H4 (cell line): Measurements from ENCODE around the gene EGLN2. TPM values are rescaled to one million over a fixed set of nuclear protein-coding genes. Genes with fewer than 3 reads are reported as not detected.
A peak's percentile ranks its signal among the peaks of the same experiment; 100 is the strongest.
"Not testable (repeated sequence)": the region's sequence is repeated elsewhere in the genome, so short reads cannot be mapped to it uniquely, and the experiment has no call there.

Experiments used
- DNase-seq: peaks from one replicate; pipeline ENCODE4 v3.0.0-alpha.2; 2015; ENCODE audit warnings: low spot score
- total RNA-seq: library from RNA; depleted of rRNA; stranded (reverse); fragments of >200 nt; shearing (Covaris generic); gene quantifications from 2 replicates; pipeline ENCODE4 v1.2.3, GENCODE V29; 2014; rRNA removed

Gene EGLN2
- total RNA-seq, result 25.7 and 30.5 TPM in 2 replicates

DNA sequence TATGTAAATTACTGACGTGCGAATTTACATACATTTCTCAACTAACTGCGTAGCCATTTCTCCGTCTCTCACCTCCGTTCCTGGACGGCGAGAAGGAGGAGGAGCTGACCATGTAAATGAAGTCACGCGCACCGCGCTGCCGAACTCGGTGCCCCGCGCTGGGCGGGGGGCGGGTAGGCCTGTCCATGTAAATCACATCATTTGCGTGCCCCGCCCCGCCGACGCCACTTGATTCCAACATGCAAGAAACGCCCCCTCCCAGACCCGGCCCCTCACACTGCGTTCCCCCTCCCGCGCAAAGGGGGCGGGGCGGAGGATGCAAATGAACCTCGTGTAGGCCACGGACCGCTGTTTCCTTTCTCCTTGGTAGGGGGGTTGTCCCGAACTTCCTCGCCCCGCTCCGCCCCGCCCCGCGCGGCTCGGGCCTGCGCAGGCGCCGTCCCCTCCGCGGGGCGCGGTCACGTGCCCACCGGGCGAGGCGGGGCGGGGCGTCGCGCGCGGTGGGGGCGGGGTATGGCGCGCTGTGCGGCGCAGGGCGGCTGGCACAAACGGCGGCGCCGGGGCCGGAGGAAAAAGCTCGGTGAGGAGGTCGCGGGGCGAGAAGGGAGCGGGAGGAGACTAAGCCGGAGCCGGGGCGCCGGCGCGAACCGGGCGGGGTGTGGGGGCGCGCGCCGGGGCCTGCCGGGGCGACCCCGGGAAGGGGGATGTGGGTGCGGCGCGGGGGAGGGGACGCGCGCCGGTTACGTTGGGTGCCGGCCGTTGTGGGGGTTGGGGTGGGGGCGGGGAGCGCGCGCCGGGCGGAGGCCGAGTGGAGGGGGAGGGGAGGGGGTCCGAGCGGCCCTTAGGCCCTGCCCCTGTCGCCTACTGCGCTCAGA lies at the start of gene EGLN2:
EGLN2 (plus strand) TSS at position 509 of the 875 bp plus-strand sequence. CDS start 1,382 bp downstream, outside the sequence.
- peak; percentile 98 for DNase-seq

DNA sequence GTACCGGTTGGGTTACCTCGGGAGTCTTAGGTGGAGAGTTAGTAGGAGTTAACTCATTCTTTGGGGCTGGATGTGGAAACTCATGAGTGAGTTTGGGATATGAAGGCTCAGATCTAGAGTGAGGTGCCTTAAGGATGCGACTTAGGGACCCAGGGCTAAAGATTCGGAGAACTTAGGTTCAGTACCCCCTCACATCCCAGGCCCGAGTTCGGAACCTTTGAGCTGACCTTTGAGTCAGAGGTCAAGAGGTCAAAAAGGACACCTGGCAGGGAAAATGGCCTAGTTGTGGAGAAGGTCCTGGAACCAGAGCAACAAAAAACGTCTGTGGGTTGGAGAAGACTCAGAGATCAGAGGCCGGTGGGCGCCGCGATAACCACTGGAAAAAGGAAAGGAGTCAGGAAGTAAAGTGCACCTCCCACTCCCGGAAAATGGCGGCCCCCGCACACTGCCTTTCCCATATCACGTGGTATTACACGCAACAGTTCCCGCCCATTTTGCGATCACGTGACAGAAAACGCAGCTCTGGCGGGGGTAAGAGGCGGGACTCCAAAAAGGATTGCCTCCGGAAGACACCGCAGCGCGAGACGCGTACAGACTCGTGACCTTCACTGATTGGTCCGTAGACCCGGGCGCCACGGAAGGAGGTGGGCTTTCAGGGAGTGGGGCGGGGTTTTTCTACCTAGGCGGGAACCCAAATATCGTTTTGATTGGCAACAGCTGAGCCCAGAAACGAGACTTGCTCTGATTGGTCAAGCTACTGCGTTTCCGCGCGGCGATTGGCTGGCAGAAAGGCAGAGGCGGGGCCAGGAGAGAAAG lies 48.7 kb upstream of the EGLN2 start, which contains the start of gene ACTMAP:
ACTMAP (minus strand) TSS at position 420 of the 816 bp plus-strand sequence. CDS start 674 bp downstream, outside the sequence.
- DNase-seq, result peak; percentile 99

DNA sequence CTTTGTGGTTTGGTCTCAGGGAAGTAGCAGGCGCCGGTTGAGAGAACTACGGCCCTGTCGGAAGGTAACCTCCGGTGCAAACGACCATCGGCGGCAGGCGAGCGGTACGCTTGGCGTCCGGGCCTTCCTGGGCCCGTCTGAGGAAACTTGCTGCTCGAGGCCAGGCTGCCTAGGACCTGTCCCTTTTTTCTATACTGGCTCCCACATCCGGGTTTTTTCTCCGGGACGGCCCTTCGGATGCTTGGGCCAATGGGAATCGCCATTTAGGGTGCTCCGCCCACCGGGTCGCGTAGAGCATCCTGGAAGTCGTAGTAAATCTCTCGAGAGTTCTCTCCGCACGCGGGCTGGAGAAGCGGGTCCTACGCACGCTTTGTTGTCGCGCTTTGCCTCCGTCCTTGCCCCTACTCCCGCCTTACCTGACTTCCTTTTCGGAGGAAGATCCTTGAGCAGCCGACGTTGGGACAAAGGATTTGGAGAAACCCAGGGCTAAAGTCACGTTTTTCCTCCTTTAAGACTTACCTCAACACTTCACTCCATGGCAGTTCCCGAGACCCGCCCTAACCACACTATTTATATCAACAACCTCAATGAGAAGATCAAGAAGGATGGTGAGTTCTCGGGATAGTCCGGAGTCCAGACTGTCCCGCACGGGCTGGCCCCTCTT lies 48.0 kb upstream of the EGLN2 start, which contains the start of gene SNRPA:
SNRPA (plus strand) TSS at position 330 of the 664 bp plus-strand sequence; CDS start at position 536, 206 bp downstream.
- DNase-seq, result peak; percentile 97

DNA sequence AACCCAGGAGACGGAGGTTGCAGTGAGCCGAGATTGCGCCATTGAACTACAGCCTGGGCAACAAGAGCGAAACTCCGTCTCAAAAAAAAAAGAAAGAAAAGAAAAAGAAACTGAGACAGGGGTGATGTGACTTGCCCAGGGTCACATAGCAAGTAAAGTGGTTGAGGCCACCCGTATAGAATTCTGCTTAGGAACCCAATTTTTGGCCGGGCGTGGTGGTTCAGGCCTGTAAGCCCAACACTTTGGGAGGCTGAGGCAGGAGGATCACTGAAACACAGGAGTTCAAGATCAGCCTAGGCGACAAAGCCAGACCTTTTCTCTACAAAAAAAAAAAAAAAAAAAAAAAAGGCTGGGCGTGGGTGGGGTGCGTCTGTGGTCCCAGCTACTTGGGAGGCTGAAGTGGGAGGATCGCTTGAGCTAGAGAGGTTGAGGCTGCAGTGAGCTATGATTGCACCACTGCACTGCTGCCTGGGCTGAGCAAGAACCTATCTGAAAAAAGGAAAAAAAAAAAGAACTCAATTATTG lies 46.7 kb upstream of the EGLN2 start:
- no peak for DNase-seq

DNA sequence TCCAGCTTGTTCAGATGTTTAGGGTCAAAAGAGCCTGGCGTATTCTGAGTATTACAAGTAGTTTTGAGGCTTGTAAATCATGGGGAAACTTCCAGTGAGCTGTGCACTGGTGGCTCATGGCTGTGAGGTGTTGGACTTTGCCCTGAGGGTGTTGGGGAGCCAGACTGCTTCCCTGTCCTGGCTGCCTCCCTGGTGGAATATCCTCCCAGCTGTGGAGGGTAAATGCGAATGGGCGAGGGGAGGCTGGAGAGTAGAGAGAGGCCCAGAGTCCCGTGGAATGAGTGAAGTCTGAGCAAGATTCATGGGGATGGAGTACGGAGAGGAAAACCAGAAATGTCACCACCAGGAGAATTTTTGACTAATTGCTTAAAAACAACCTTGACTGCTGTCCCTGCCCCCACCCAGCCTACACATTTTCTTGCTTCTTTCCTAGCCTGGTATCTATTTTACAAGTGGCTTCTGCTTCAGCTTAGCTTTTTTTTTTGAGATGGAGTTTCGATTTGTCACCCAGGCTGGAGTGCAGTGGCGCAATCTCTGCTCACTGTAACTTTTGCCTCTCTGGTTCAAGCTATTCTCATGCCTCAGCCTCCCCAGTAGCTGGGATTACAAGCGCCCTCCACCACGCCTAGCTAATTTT lies 44.3 kb upstream of the EGLN2 start:
- DNase-seq, result no peak

DNA sequence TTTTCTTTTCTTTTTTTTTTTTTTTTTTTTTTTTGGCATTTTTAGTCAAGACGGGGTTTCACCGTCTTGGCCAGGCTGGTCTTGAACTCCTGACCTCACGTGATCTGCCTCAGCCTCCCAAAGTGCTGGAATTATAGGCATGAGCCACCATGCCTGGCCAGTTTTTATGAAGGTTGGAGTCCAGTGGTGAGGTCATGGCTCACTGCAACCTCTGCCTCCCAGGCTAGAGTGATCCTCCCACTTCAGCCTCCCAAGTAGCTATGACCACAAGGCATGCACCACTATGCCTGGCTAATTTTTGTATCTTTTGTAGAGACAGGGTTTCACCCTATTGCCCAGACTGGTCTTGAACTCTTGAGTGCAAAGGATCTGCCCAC lies 43.8 kb upstream of the EGLN2 start:
- no peak for DNase-seq

DNA sequence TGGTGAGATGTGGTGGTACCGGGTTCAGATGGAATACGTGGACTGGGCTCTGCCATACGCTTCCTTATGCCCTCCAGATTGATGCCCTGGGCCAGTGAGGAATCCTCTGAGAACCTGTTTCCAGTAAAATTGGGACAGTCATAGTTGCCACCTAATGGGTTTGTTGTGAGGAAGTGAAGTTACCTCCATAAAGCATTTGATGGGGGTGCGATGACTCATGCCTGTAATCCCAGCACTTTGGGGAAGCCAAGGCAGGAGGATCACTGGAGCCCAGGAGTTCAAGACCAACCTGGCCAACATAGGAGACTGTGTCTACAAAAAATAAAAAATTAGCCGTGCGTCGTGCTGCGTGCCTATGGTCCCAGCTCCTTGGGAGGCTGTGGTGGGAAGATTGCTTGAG lies 43.2 kb upstream of the EGLN2 start:
- DNase-seq, result no peak

DNA sequence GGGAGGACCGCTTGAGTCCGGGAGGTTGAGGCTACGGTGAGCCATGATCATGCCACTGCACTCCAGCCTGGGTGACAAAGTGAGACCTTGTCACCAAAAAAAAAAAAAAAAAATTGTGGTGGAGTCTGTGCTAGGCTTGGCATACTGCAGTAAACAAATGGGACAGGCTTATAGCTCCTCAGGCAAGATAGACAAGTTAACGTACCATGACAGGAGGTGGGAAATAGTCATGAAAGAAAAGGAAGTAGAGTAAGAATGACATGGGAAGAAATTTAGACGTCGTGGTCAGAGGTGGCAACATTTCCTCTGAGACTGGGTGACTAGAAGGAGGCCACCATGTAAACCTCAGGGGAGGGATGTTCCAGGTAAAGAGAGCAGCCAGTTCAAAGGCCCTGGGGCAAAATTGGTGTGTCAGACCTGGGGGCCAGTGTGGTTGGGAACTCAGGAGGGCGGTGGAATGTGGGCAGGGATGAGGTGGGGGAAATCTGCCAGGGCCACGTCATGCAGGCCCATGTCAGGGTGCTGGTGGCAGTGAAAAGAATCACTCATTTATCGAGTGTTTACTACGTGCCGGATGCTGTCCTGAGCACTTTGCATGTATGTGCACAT lies 42.4 kb upstream of the EGLN2 start:
- no peak for DNase-seq

DNA sequence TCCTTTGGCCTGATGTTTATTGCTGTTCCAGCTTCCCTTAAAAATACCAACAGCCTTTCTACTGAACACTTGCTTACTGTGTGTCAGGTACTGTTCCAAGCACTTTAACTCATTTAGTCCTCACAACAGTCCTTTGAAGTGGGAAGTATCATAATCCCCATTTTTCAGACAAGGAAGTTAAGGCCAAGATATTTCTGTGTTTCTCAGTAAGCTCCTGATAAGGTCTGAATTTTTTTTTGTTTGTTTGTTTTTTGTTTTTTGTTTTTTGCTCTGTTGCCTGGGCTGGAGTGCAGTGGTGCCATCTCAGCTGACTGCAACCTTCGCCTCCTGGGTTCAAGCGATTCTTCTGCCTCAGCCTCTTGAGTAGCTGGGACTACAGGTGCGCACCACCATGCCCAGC lies 40.5 kb upstream of the EGLN2 start:
- no peak for DNase-seq

DNA sequence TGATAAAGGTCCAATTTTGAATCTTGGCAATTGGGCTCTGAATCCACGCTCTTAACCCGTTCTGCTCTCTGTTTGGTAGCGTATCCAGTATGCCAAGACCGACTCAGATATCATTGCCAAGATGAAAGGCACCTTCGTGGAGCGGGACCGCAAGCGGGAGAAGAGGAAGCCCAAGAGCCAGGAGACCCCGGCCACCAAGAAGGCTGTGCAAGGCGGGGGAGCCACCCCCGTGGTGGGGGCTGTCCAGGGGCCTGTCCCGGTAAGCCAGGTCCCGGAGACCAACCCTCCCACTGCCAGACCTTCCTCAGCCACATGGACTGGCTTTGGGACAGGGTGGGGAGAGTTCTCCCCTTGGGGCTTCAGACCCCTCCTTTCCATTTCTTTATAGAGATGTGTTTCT lies 39.6 kb upstream of the EGLN2 start:
- no peak for DNase-seq

DNA sequence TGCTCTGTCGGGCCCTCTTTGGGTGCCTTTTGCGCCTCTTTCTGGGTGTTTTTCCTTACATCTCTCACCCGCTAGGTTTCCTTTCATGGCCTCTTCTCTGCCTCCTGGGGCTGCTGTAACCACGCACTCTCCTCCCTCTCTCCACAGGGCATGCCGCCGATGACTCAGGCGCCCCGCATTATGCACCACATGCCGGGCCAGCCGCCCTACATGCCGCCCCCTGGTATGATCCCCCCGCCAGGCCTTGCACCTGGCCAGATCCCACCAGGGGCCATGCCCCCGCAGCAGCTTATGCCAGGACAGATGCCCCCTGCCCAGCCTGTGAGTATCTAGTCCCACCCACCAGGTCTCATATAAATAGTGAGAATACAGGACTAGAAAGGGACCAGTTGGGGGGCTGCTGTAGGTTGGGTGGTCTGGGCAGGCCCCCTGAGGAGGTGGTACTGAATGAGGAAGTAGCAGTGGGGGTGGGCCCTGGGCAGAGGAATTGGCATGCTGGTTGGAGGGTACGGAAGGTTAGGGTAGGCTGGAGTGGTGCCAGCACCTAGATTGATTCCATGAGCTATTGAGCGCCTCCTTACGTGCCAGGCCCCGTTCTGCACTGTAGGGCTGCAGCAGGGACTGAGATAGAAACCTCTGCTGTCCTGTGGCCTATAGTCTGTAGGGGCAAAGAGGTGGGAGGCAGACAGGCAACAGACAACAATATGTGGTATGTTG lies 36.1 kb upstream of the EGLN2 start:
- DNase-seq, result no peak

DNA sequence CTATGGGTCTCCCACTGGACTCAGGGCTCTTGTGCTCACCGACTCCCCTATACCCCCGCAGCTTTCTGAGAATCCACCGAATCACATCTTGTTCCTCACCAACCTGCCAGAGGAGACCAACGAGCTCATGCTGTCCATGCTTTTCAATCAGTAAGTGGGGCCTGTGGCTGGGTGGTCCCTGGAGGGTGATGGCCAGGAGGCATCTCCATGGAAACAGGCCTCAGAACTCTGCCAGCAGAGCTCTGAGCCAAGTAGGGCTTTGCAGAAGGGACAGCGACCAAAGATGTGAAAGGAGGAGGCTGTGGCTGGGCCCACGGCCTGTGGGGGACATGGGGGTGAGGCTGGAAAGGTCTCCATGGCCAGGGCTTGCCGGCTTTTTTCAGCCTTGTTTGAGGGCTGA lies 35.5 kb upstream of the EGLN2 start:
- no peak for DNase-seq

DNA sequence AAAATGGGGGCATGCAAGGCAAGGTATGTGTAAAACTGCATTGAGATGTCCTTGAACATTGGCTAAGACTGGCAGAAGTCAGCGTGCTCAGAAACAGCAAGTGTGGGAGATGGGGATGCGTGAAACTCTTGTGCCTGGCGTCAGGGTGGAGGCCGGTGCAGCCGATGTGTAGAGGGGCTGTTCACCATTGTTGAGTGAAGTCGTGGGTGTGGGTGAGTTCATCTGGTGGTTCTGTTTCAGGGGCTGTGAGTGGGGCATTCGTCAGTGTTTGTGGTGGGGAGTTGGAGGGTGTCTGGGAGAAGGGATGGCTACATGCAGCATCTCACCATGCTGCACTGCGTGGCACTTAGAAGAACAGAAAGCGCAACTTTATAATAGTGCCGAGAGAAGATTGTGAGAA lies 35.0 kb upstream of the EGLN2 start:
- DNase-seq, result no peak

DNA sequence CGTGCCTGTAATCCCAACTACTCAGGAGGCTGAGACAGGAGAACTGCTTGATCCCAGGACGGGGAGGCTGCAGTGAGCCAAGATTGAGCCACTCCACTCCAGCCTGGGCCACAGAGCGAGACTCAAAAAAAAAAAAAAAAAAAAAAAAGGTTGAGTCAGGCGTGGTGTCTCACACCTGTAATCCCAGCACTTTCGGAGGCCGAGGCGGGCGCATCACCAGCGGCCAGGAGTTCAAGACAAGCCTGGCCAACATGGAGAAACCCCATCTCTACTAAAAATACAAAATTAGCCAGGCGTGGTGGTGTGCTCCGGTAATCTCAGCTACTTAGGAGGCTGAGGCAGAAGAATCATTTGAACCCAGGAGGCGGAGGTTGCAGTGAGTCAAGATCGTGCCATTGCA lies 32.6 kb upstream of the EGLN2 start:
- DNase-seq, result not testable (repeated sequence)

DNA sequence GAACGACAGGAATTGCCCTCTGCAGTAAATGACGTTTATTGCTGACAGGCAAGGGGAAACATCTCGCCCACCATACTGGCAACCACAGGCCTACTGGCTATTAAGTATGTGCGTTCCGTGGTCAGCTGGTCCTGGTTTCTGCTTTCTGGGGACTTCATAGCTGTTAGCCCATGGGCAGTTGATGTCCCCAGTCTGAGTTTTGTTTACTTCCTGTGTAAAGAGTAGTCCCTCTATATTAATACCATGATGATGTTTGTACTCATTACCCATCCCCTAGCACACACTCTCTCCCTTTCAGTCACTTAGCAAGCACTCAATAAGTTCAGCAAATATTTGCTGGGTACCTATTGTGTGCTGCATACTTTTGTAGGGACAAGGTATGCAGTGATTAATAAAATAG lies 30.1 kb upstream of the EGLN2 start:
- DNase-seq, result no peak

DNA sequence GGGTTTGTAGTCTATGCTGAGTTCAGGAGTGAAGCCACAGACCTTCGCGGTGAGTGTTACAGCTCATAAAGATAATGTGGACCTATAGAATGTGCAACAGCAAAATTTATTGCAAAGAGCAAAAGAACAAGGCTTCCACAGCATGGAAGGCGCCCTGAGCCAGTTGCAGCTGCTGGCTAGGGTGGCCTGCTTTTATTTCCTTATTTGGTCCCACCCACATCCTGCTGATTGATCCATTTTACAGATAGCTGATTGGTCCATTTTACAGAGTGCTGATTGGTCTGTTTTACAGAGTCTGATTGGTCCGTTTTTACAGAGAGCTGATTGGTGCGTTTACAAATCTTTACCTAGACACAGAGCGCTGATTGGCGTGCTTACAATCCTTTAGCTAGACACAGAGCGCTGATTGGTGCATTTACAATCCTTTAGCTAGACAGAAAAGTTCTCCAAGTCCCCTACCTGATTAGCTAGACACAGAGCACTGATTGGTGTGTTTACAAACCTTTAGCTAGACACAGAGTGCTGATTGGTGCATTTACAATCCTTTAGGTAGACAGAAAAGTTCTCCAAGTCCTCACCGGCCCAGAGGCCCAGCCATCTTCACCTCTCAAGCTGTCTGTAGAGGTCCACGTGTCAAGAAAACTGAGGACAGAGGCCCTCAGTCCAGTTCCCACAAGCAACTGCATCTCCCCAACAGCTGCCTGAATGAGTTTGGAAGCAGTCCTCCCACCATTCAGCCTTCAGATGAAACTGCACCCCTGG lies 27.7 kb upstream of the EGLN2 start:
- not testable (repeated sequence) for DNase-seq

DNA sequence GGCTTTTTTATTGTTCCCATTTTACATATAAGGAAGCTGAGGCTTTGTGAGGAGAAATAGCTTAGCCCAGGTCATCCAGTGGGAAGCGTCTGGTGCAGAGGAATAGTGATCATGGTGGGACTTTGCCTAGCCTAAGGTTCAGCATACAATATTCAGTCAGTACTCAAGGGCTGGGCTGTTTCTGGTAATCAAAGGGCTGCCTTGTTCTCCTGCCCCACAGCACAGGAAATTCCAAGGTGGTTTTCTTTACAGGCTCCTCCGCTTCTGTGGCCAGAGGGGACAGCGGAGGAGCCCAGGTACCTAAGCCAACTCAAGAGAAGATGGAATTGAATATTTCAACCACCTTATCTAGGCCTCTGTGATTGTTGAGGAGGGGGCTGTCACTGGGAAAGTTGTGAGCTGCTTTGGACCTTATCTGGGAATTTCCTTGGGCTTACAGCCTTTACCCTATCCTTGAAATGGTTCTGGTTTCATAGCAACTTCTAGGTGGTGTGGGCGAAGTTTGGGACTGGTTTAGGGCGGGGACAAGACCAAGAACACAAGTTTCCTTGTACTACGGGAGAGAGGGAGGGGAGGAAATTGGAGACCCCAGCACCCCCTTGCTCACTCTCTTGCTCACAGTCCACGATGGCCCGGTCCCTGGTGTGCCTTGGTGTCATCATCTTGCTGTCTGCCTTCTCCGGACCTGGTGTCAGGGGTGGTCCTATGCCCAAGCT lies 23.9 kb upstream of the EGLN2 start, which contains the start of gene MIA:
MIA (plus strand) TSS at position 606 of the 716 bp plus-strand sequence; CDS start at position 628, 22 bp downstream.
- no peak for DNase-seq

DNA sequence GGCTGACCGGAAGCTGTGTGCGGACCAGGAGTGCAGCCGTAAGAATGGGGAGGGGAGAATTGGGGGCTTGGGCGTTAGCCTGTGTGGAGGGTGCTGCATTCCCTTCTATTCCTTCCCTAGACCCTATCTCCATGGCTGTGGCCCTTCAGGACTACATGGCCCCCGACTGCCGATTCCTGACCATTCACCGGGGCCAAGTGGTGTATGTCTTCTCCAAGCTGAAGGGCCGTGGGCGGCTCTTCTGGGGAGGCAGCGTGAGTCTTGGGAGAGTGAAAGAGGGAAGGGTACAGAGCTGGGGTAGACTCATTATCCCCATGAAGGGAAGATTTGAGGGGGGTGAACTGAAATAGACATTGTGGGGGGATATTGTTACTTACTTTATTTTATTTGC lies 23.4 kb upstream of the EGLN2 start:
- DNase-seq, result no peak

DNA sequence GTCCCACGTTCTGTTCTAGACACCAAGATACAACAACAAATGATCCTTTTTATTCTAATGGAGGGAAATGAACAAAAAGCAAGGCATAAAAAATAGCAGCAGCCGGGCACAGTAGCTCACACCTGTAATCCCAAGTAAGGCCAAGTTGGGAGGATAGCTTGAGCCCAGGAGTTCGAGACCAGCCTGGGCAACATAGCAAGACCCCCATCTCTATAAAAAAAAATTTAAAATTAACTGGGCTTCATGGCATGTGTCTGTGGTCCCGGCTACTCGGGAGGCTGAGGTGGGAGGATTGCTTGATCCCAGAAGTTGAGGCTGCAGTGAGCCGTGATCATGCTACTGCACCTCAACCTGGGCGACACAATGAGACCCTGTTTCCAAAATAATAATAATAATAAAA lies 22.6 kb upstream of the EGLN2 start:
- no peak for DNase-seq
